Measurements from ENCODE around the gene PPA2. TPM values are rescaled to one million over a fixed set of nuclear protein-coding genes. Genes with fewer than 3 reads are reported as not detected.

Gene PPA2
- total RNA-seq, 4 donors from 2014 or later = 182 to 435 (median 311) TPM

- TF ChIP-seq, protein P1, sequence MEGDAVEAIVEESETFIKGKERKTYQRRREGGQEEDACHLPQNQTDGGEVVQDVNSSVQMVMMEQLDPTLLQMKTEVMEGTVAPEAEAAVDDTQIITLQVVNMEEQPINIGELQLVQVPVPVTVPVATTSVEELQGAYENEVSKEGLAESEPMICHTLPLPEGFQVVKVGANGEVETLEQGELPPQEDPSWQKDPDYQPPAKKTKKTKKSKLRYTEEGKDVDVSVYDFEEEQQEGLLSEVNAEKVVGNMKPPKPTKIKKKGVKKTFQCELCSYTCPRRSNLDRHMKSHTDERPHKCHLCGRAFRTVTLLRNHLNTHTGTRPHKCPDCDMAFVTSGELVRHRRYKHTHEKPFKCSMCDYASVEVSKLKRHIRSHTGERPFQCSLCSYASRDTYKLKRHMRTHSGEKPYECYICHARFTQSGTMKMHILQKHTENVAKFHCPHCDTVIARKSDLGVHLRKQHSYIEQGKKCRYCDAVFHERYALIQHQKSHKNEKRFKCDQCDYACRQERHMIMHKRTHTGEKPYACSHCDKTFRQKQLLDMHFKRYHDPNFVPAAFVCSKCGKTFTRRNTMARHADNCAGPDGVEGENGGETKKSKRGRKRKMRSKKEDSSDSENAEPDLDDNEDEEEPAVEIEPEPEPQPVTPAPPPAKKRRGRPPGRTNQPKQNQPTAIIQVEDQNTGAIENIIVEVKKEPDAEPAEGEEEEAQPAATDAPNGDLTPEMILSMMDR (IDR thresholded peaks at IDR 0.05) = no peak
- no peak for TF ChIP-seq POLR2A (IDR thresholded peaks at IDR 0.05)
- H3K9me3 ChIP-seq = no peaks in the 10 kb centered on the region
- H3K4me3 ChIP-seq (replicated peaks in 1 of 3) = no peak overlapping the region
- DNase-seq = no peak
- intact Hi-C loops (cut with DNase I) = no loop called here
- no peaks in the 10 kb centered on the region for H3K27me3 ChIP-seq
- no peaks in the 10 kb centered on the region for H3K36me3 ChIP-seq
- H3K27ac ChIP-seq = no peak overlapping the region
- H3K4me1 ChIP-seq = peaks cover 0 to 4% of the 10 kb centered on the region in 2 donors
- 97 to 100% methylated on average over 1 of the region's 1 CpG for WGBS, 2 donors
These were observed 125.1 kb downstream of the PPA2 start for GRCh38 chr4:105348719-105349118.

GRCh38 chr4:105346869-105347268, 127.0 kb downstream of the PPA2 start:
- Histone ChIP-seq H3K4me1 (peaks cover 0 to 4% of the 10 kb centered on the region in 2 donors), H3K27ac (no peak overlapping the region), H3K36me3 (no peaks in the 10 kb centered on the region), H3K9me3 (no peaks in the 10 kb centered on the region), H3K4me3 (replicated peaks in 1 of 3) (no peak overlapping the region), H3K27me3 (no peaks in the 10 kb centered on the region)
- intact Hi-C loops (cut with DNase I) = no loop called here
- no peak for TF ChIP-seq POLR2A (IDR thresholded peaks at IDR 0.05)
- TF ChIP-seq, protein P1 (IDR thresholded peaks at IDR 0.05) = no peak
- DNase-seq = no peak
- WGBS, 2 donors = 53 to 54% methylated on average over 2 of the region's 2 CpGs

DNA sequence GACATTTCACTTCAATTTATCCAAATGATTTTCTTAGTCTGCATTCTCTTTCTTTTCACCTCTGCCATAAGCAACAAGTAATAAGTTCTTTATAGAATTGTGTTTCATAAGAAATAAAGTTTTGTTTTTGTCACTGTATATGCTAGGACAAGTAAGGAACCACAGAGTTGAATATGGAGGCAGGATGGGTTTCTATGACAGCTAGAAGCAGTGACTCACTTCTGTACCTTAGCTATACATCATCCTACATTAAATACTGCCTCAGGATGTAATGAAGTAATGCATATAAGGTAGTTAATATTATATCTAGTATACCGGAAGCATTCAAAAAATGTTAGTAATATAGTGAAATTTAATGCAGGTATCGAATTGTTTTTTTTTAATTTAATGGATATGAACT, 128.0 kb downstream of the PPA2 start:
- Histone ChIP-seq H3K27me3 (no peaks in the 10 kb centered on the region), H3K4me3 (replicated peaks in 1 of 3) (no peak overlapping the region), H3K36me3 (no peaks in the 10 kb centered on the region), H3K9me3 (no peaks in the 10 kb centered on the region), H3K27ac (no peak overlapping the region), H3K4me1 (peaks cover 0 to 4% of the 10 kb centered on the region in 2 donors)
- WGBS, 2 donors = 97 to 99% methylated on average over 2 of the region's 2 CpGs
- intact Hi-C loops (cut with DNase I) = no loop called here
- DNase-seq = no peak
- no peak for TF ChIP-seq POLR2A (IDR thresholded peaks at IDR 0.05)
- TF ChIP-seq, protein P1 (IDR thresholded peaks at IDR 0.05) = no peak

- H3K36me3 ChIP-seq = no peaks in the 10 kb centered on the region
- H3K27me3 ChIP-seq = no peaks in the 10 kb centered on the region
- TF ChIP-seq, protein P1 (IDR thresholded peaks at IDR 0.05) = no peak
- TF ChIP-seq POLR2A (IDR thresholded peaks at IDR 0.05) = no peak
- no peak for DNase-seq
- no peaks in the 10 kb centered on the region for H3K9me3 ChIP-seq
- H3K4me3 ChIP-seq (replicated peaks in 1 of 3) = no peak overlapping the region
- H3K4me1 ChIP-seq = peaks cover 0 to 4% of the 10 kb centered on the region in 2 donors
- intact Hi-C loops (cut with DNase I) = no loop called here
- WGBS, 2 donors = 35 to 44% methylated on average over 2 of the region's 2 CpGs
- H3K27ac ChIP-seq = no peak overlapping the region
These were observed 128.5 kb downstream of the PPA2 start for GRCh38 chr4:105345358-105345757.

DNA sequence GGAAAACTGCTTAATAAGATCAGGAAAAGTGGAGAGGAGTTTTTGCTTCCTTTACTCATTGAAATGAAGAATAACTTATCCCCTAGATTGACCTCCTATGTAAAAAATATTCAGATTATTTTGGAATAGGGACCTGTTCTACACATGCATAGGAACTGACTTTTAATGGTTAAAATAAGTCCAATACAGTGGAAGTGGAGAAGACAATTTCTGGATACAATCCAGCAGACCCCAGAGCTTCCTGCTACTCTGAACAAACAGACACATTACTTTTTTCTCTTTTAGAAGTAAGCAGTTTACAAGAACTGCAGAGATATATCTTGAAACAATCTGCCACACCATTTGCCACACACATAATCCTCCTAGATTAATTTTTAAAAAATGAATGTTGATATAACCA, 129.7 kb downstream of the PPA2 start:
- Histone ChIP-seq H3K27me3 (no peaks in the 10 kb centered on the region), H3K9me3 (no peaks in the 10 kb centered on the region), H3K27ac (no peak overlapping the region), H3K4me1 (peaks cover 0 to 4% of the 10 kb centered on the region in 2 donors), H3K4me3 (replicated peaks in 1 of 3) (no peak overlapping the region), H3K36me3 (no peaks in the 10 kb centered on the region)
- no peak for DNase-seq
- TF ChIP-seq, protein P1 (IDR thresholded peaks at IDR 0.05) = no peak
- no peak for TF ChIP-seq POLR2A (IDR thresholded peaks at IDR 0.05)
- intact Hi-C loops (cut with DNase I) = no loop called here

All from thyroid gland (tissue), 4 donors.